ENCODE data around the gene LCE3C. TPM values are rescaled to one million over a fixed set of nuclear protein-coding genes. Genes with fewer than 3 reads are reported as not detected.

LCE3C gene
- total and polyA plus RNA-seq, 3 donors from 2014 or later: not detected

GRCh38 chr1:152646656-152647055 is 46.6 kb downstream of the LCE3C start:
- intact Hi-C loops (cut with DNase I; ENCODE audit: low total_unique reads): no loop called here
- Histone ChIP-seq H3K4me1 (no peaks in the 10 kb centered on the region), H3K27me3 (no peaks in the 10 kb centered on the region), H3K9me3 (no peaks in the 10 kb centered on the region), H3K4me3 (no peak overlapping the region), H3K36me3 (ENCODE audit: low read depth, missing control alignments) (no peaks in the 10 kb centered on the region), H3K27ac (no peak overlapping the region)
- no peak for DNase-seq
- TF ChIP-seq CTCF (IDR thresholded peaks at IDR 0.05) (no peak), POLR2A (IDR thresholded peaks at IDR 0.05) (no peak)

Small RNA genes lying within 50 kb of the gene (small RNA-seq; reads per million reads assigned to genes)
- 0 reads per million in 2 donors for gene LCE3A
- gene LCE3B: 0 reads per million in 2 donors

Other genes with a start within 250 kb of the LCE3C start
- under 1 TPM; 0.08 to 0.31 TPM for gene FLG2, start 240.2 kb upstream of the LCE3C start, total RNA-seq
- gene FLG2, start 240.2 kb upstream of the LCE3C start, polyA plus RNA-seq (ENCODE audit: insufficient read depth, low read depth, low replicate concordance): 0.03 TPM
- gene CRNN, start 186.0 kb upstream of the LCE3C start, total RNA-seq: under 1 TPM; 0.16 to 0.43 TPM
- gene CRNN, start 186.0 kb upstream of the LCE3C start, polyA plus RNA-seq (ENCODE audit: insufficient read depth, low read depth, low replicate concordance): not detected
- under 1 TPM in 1 of 2 donors, not detected in 1; 0.37 TPM for gene LCE5A, start 89.4 kb upstream of the LCE3C start, total RNA-seq
- gene LCE5A, start 89.4 kb upstream of the LCE3C start, polyA plus RNA-seq (ENCODE audit: insufficient read depth, low read depth, low replicate concordance): 0.44 TPM
- gene CRCT1, start 85.8 kb upstream of the LCE3C start, total RNA-seq: not detected
- gene CRCT1, start 85.8 kb upstream of the LCE3C start, polyA plus RNA-seq (ENCODE audit: insufficient read depth, low read depth, low replicate concordance): not detected
- gene LCE3E, start 33.5 kb upstream of the LCE3C start, total RNA-seq: not detected
- not detected for gene LCE3E, start 33.5 kb upstream of the LCE3C start, polyA plus RNA-seq (ENCODE audit: insufficient read depth, low read depth, low replicate concordance)
- gene LCE3D, start 19.7 kb upstream of the LCE3C start, total RNA-seq: not detected
- not detected for gene LCE3D, start 19.7 kb upstream of the LCE3C start, polyA plus RNA-seq (ENCODE audit: insufficient read depth, low read depth, low replicate concordance)
- not detected for gene LCE3B, start 13.6 kb downstream of the LCE3C start, total RNA-seq
- gene LCE3B, start 13.6 kb downstream of the LCE3C start, polyA plus RNA-seq (ENCODE audit: insufficient read depth, low read depth, low replicate concordance): not detected
- not detected for gene LCE3A, start 22.9 kb downstream of the LCE3C start, total RNA-seq
- gene LCE3A, start 22.9 kb downstream of the LCE3C start, polyA plus RNA-seq (ENCODE audit: insufficient read depth, low read depth, low replicate concordance): not detected
- gene LCE2D, start 63.1 kb downstream of the LCE3C start, total RNA-seq: not detected
- not detected for gene LCE2D, start 63.1 kb downstream of the LCE3C start, polyA plus RNA-seq (ENCODE audit: insufficient read depth, low read depth, low replicate concordance)
- not detected for gene LCE2C, start 75.0 kb downstream of the LCE3C start, total RNA-seq
- gene LCE2C, start 75.0 kb downstream of the LCE3C start, polyA plus RNA-seq (ENCODE audit: insufficient read depth, low read depth, low replicate concordance): not detected
- gene LCE2B, start 85.9 kb downstream of the LCE3C start, total RNA-seq: not detected
- gene LCE2B, start 85.9 kb downstream of the LCE3C start, polyA plus RNA-seq (ENCODE audit: insufficient read depth, low read depth, low replicate concordance): not detected
- not detected for gene LCE2A, start 98.1 kb downstream of the LCE3C start, total RNA-seq
- not detected for gene LCE2A, start 98.1 kb downstream of the LCE3C start, polyA plus RNA-seq (ENCODE audit: insufficient read depth, low read depth, low replicate concordance)
- gene LCE4A, start 107.9 kb downstream of the LCE3C start, total RNA-seq: not detected
- not detected for gene LCE4A, start 107.9 kb downstream of the LCE3C start, polyA plus RNA-seq (ENCODE audit: insufficient read depth, low read depth, low replicate concordance)
- not detected for gene KPRP, start 157.8 kb downstream of the LCE3C start, total RNA-seq
- gene KPRP, start 157.8 kb downstream of the LCE3C start, polyA plus RNA-seq (ENCODE audit: insufficient read depth, low read depth, low replicate concordance): not detected
- gene LCE1F, start 174.9 kb downstream of the LCE3C start, total RNA-seq: not detected
- not detected for gene LCE1F, start 174.9 kb downstream of the LCE3C start, polyA plus RNA-seq (ENCODE audit: insufficient read depth, low read depth, low replicate concordance)
- not detected for gene LCE1E, start 186.0 kb downstream of the LCE3C start, total RNA-seq
- gene LCE1E, start 186.0 kb downstream of the LCE3C start, polyA plus RNA-seq (ENCODE audit: insufficient read depth, low read depth, low replicate concordance): not detected
- gene LCE1D, start 196.5 kb downstream of the LCE3C start, total RNA-seq: not detected
- gene LCE1D, start 196.5 kb downstream of the LCE3C start, polyA plus RNA-seq (ENCODE audit: insufficient read depth, low read depth, low replicate concordance): not detected
- gene LCE1C, start 206.4 kb downstream of the LCE3C start, total RNA-seq: not detected
- gene LCE1C, start 206.4 kb downstream of the LCE3C start, polyA plus RNA-seq (ENCODE audit: insufficient read depth, low read depth, low replicate concordance): not detected
- gene LCE1B, start 211.7 kb downstream of the LCE3C start, total RNA-seq: not detected
- not detected for gene LCE1B, start 211.7 kb downstream of the LCE3C start, polyA plus RNA-seq (ENCODE audit: insufficient read depth, low read depth, low replicate concordance)
- gene LCE1A, start 227.2 kb downstream of the LCE3C start, total RNA-seq: not detected
- gene LCE1A, start 227.2 kb downstream of the LCE3C start, polyA plus RNA-seq (ENCODE audit: insufficient read depth, low read depth, low replicate concordance): not detected
- gene LCE6A, start 242.6 kb downstream of the LCE3C start, total RNA-seq: not detected
- not detected for gene LCE6A, start 242.6 kb downstream of the LCE3C start, polyA plus RNA-seq (ENCODE audit: insufficient read depth, low read depth, low replicate concordance)

All from testis (tissue), 3 donors.